Measurements from ENCODE around the gene PLCL2.

DNA sequence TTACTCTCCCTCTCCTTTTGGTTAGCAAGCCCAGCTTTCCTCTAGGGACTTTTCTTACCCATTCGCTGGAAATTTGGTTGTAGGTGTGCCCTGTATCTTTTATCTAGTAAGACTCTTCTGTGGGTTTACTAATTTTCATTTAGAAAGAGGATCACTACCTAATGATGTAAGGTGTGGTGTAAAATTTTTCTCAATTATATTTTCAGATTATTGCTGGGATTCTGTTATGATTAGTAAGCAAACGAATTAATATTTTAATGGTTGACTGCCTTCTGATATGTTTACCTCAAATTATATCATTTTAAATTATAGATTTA, 28.5 kb downstream of the PLCL2 start:
- TF ChIP-seq CTCF (IDR thresholded peaks at IDR 0.05; ENCODE audit: low read length): no peak
- no peak for TF ChIP-seq EZH2 (optimal IDR thresholded peaks at IDR 0.05; ENCODE audit: low read depth, low read length)
- no peak for TF ChIP-seq EZH2phosphoT487 (IDR thresholded peaks at IDR 0.05; ENCODE audit: low read length)
